GM19452 (cell line): ENCODE data around the gene DOCK2.

Experiments used
- ATAC-seq: cut with Tn5 transposase; IDR thresholded peaks from one replicate; pipeline ENCODE4 v1.9.1; 2021; ENCODE audit not compliant: unreplicated experiment

DOCK2 gene

GRCh38 chr5:169889572-169889971 lies 252.5 kb downstream of the DOCK2 start:
- ATAC-seq = no peak

- ATAC-seq = no peak
Measured at GRCh38 chr5:169893010-169893409, 255.9 kb downstream of the DOCK2 start.

- ATAC-seq = no peak
Measured at GRCh38 chr5:169893571-169893970, 256.5 kb downstream of the DOCK2 start.

GRCh38 chr5:169895926-169896325 lies 258.9 kb downstream of the DOCK2 start:
- ATAC-seq = no peak

- no peak for ATAC-seq
Measured at GRCh38 chr5:169897481-169897880, 260.4 kb downstream of the DOCK2 start.

GRCh38 chr5:169901896-169902295 lies 264.8 kb downstream of the DOCK2 start:
- ATAC-seq = no peak

- ATAC-seq = no peak
Measured at GRCh38 chr5:169904059-169904458, 267.0 kb downstream of the DOCK2 start.

GRCh38 chr5:169904508-169904907 lies 267.4 kb downstream of the DOCK2 start:
- no peak for ATAC-seq

GRCh38 chr5:169905017-169905416 lies 267.9 kb downstream of the DOCK2 start:
- ATAC-seq = no peak

GRCh38 chr5:169906745-169907649 lies 269.9 kb downstream of the DOCK2 start:
- no peak for ATAC-seq

GRCh38 chr5:169908864-169909263 lies 271.8 kb downstream of the DOCK2 start:
- ATAC-seq = no peak

GRCh38 chr5:169909945-169910344 lies 272.9 kb downstream of the DOCK2 start:
- no peak for ATAC-seq

- no peak for ATAC-seq
Measured at GRCh38 chr5:169910393-169910792, 273.3 kb downstream of the DOCK2 start.

GRCh38 chr5:169911448-169912212 lies 274.6 kb downstream of the DOCK2 start:
- ATAC-seq = no peak

- no peak for ATAC-seq
Measured at GRCh38 chr5:169913479-169913878, 276.4 kb downstream of the DOCK2 start.

GRCh38 chr5:169914766-169915165 lies 277.7 kb downstream of the DOCK2 start:
- no peak for ATAC-seq

- no peak for ATAC-seq
Measured at GRCh38 chr5:169917500-169917899, 280.4 kb downstream of the DOCK2 start.

- ATAC-seq = no peak
Measured at GRCh38 chr5:169918228-169918627, 281.2 kb downstream of the DOCK2 start.

- ATAC-seq = no peak
Measured at GRCh38 chr5:169920474-169920873, 283.4 kb downstream of the DOCK2 start.

GRCh38 chr5:169921384-169921783 lies 284.3 kb downstream of the DOCK2 start:
- ATAC-seq = no peak

- no peak for ATAC-seq
Measured at GRCh38 chr5:169921949-169922348, 284.9 kb downstream of the DOCK2 start.

GRCh38 chr5:169922474-169922873 lies 285.4 kb downstream of the DOCK2 start:
- no peak for ATAC-seq
